Measurements from ENCODE around the gene PCBP3. TPM values are rescaled to one million over a fixed set of nuclear protein-coding genes. Genes with fewer than 3 reads are reported as not detected.
"Not testable (repeated sequence)": the region's sequence is repeated elsewhere in the genome, so short reads cannot be mapped to it uniquely, and the experiment has no call there.

Gene PCBP3
- total RNA-seq, 1 experiment from 2014 or later = not detected

DNA sequence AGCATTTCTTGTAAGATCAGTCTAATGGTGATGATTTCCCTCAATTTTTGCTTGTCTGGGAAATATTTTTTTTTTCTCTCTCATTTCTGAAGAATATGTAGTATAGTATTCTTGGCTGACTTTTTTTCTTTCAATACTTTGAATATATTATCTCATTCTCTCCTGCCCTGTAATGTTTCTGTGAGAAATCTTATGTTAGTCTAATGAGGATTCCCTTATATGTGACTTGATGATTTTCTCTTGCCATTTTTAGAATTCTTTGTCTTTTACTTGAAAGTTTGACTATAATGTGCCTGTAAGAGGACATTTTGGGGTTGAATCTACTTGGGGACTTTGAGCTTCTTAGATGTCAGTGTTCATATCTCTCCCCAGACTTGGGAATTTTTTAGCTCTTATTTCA is 40.0 kb upstream of the PCBP3 start:
- ChIA-PET POLR2A (interaction anchor here (0.6 kb wide), 1 partner anchor 48 kb away, joined by 3 read pairs; no protein-coding TSS in a partner anchor), CTCF (no interaction called here)
- TF ChIP-seq SIN3A (IDR thresholded peaks at IDR 0.05; ENCODE audit: borderline replicate concordance, insufficient read depth, low read depth, low read length) = no peak
- TF ChIP-seq, protein P1, sequence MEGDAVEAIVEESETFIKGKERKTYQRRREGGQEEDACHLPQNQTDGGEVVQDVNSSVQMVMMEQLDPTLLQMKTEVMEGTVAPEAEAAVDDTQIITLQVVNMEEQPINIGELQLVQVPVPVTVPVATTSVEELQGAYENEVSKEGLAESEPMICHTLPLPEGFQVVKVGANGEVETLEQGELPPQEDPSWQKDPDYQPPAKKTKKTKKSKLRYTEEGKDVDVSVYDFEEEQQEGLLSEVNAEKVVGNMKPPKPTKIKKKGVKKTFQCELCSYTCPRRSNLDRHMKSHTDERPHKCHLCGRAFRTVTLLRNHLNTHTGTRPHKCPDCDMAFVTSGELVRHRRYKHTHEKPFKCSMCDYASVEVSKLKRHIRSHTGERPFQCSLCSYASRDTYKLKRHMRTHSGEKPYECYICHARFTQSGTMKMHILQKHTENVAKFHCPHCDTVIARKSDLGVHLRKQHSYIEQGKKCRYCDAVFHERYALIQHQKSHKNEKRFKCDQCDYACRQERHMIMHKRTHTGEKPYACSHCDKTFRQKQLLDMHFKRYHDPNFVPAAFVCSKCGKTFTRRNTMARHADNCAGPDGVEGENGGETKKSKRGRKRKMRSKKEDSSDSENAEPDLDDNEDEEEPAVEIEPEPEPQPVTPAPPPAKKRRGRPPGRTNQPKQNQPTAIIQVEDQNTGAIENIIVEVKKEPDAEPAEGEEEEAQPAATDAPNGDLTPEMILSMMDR (IDR thresholded peaks at IDR 0.05) = no peak
- TF ChIP-seq, protein P2, sequence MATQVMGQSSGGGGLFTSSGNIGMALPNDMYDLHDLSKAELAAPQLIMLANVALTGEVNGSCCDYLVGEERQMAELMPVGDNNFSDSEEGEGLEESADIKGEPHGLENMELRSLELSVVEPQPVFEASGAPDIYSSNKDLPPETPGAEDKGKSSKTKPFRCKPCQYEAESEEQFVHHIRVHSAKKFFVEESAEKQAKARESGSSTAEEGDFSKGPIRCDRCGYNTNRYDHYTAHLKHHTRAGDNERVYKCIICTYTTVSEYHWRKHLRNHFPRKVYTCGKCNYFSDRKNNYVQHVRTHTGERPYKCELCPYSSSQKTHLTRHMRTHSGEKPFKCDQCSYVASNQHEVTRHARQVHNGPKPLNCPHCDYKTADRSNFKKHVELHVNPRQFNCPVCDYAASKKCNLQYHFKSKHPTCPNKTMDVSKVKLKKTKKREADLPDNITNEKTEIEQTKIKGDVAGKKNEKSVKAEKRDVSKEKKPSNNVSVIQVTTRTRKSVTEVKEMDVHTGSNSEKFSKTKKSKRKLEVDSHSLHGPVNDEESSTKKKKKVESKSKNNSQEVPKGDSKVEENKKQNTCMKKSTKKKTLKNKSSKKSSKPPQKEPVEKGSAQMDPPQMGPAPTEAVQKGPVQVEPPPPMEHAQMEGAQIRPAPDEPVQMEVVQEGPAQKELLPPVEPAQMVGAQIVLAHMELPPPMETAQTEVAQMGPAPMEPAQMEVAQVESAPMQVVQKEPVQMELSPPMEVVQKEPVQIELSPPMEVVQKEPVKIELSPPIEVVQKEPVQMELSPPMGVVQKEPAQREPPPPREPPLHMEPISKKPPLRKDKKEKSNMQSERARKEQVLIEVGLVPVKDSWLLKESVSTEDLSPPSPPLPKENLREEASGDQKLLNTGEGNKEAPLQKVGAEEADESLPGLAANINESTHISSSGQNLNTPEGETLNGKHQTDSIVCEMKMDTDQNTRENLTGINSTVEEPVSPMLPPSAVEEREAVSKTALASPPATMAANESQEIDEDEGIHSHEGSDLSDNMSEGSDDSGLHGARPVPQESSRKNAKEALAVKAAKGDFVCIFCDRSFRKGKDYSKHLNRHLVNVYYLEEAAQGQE (IDR thresholded peaks at IDR 0.05; ENCODE audit: insufficient read depth in 1 of 2, low read depth in 2 of 2, low read length in 1 of 2) = no peak
- no peak for TF ChIP-seq TCF7L2 (IDR thresholded peaks at IDR 0.05; ENCODE audit: low read depth, low read length)
- TF ChIP-seq POLR2AphosphoS5 (IDR thresholded peaks at IDR 0.05; ENCODE audit: low read depth, low read length) = no peak
- no peaks in the 10 kb centered on the region for H3K4me1 ChIP-seq (ENCODE audit: control insufficient read depth, insufficient read depth, low read length)
- H3K36me3 ChIP-seq (ENCODE audit: control insufficient read depth, insufficient read depth, low read length) = no peaks in the 10 kb centered on the region
- no TSS peak for BruUV-seq (replicated peaks)
- H3K27me3 ChIP-seq (ENCODE audit: control insufficient read depth, insufficient read depth, low read length) = no peaks in the 10 kb centered on the region; the same call in 1 of the 2 replicates
- H3K9me3 ChIP-seq (ENCODE audit: control insufficient read depth, insufficient read depth, low read depth, low read length) = no peaks in the 10 kb centered on the region
- DNase-seq (ENCODE audit: low read depth, low spot score) = no peak
- no peak overlapping the region for H3K27ac ChIP-seq (ENCODE audit: low read length)
- intact Hi-C loops (cut with micrococcal nuclease; ENCODE audit: unreplicated experiment) (no loop called here), in situ Hi-C loops (cut with HindIII; ENCODE audit: low pct_unique_long_range_greater_than_20kb, low sequenced_read_pairs) (no loop called here)
- no peak overlapping the region for H3K4me3 ChIP-seq (ENCODE audit: low read depth in 2 of 2, low read length in 2 of 2)
- no peak for ATAC-seq

DNA sequence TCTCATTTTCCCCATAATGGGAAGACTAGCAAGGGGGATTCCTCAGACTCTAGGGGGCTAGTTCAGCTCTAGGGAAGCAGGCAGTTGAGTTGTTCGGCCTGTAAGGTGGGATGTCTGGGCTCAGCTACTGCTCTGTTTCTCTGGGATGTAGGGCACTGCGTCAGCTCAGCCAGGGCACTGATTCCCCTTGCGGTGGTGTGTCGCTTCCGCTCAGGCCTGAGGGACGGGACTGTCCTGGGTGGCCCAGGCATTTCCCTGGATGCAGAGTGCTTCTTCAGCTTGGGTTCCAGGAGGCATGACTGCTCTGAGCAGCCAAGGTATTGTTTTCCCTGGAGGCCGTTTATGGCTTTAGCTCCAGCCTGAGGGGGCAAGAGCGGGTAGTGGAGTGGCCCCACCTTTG is 38.8 kb upstream of the PCBP3 start:
- POLR2A ChIA-PET; in situ Hi-C loops (cut with HindIII; ENCODE audit: low pct_unique_long_range_greater_than_20kb, low sequenced_read_pairs); ATAC-seq; H3K4me3 ChIP-seq (ENCODE audit: low read depth in 2 of 2, low read length in 2 of 2); H3K27me3 ChIP-seq (ENCODE audit: control insufficient read depth, insufficient read depth, low read length); DNase-seq (ENCODE audit: low read depth, low spot score); BruUV-seq (replicated peaks); intact Hi-C loops (cut with micrococcal nuclease; ENCODE audit: unreplicated experiment); CTCF ChIA-PET; H3K4me1 ChIP-seq (ENCODE audit: control insufficient read depth, insufficient read depth, low read length); H3K36me3 ChIP-seq (ENCODE audit: control insufficient read depth, insufficient read depth, low read length); H3K9me3 ChIP-seq (ENCODE audit: control insufficient read depth, insufficient read depth, low read depth, low read length); H3K27ac ChIP-seq (ENCODE audit: low read length): not testable (repeated sequence)

DNA sequence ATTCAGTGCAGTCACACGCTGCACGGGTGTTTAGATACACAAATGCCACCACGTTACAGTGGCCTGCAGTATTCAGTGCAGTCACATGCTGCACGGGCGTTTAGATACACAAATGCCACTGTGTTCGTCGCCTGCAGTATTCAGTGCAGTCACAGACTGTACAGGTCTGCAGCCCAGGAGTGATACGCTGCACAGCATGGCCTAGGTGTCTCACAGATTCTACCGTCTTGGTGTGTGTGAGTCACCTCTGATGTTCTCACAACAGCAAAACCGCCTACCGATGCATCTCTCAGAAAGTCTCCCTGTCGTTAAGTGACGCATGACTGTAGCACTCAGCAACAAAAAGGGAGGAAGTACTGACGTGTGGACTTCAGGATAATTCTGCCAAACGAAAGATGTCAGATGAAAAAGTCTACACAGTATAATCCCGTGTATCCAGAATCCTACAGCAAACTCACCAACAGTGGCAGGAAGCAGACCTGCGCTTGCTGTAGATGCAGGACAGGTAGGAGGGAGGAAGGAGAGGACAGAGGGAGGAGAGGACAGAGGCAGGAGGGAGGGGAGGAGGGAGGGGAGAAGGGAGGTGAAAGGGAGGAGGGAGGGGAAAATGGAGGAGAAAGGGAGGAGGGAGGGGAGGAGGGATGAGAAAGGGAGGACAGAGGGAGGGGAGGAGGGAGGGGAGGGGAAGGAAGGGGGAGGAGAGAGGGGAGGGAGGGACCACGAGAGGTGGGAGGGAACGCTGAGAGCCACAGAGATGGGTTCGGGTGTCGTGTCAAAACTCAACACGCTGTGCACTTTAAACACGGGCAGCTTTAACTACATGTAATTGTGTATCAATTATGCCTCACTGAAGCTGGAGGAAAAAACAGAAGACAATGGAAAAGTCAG is 36.3 kb upstream of the PCBP3 start:
- TF ChIP-seq SIN3A (IDR thresholded peaks at IDR 0.05; ENCODE audit: borderline replicate concordance, insufficient read depth, low read depth, low read length) (no peak), TCF7L2 (IDR thresholded peaks at IDR 0.05; ENCODE audit: low read depth, low read length) (no peak), POLR2AphosphoS5 (IDR thresholded peaks at IDR 0.05; ENCODE audit: low read depth, low read length) (no peak)
- TF ChIP-seq, protein P1 (IDR thresholded peaks at IDR 0.05) = no peak
- TF ChIP-seq, protein P2 (IDR thresholded peaks at IDR 0.05; ENCODE audit: insufficient read depth in 1 of 2, low read depth in 2 of 2, low read length in 1 of 2) = no peak
- ChIA-PET CTCF (no interaction called here), POLR2A (no interaction called here)
- in situ Hi-C loops (cut with HindIII; ENCODE audit: low pct_unique_long_range_greater_than_20kb, low sequenced_read_pairs) = no loop called here
- Histone ChIP-seq H3K27me3 (ENCODE audit: control insufficient read depth, insufficient read depth, low read length) (peaks cover 3% of the 10 kb centered on the region; the same call in 1 of the 2 replicates), H3K4me1 (ENCODE audit: control insufficient read depth, insufficient read depth, low read length) (peaks cover 4% of the 10 kb centered on the region; the same call in 1 of the 2 replicates), H3K9me3 (ENCODE audit: control insufficient read depth, insufficient read depth, low read depth, low read length) (no peaks in the 10 kb centered on the region), H3K36me3 (ENCODE audit: control insufficient read depth, insufficient read depth, low read length) (no peaks in the 10 kb centered on the region), H3K27ac (ENCODE audit: low read length) (no peak overlapping the region), H3K4me3 (ENCODE audit: low read depth in 2 of 2, low read length in 2 of 2) (no peak overlapping the region)
- ATAC-seq = peak; percentile 42; the same call in 1 of the 2 replicates
- no peak for DNase-seq (ENCODE audit: low read depth, low spot score)
- intact Hi-C loops (cut with micrococcal nuclease; ENCODE audit: unreplicated experiment) = no loop called here
- BruUV-seq (replicated peaks) = no TSS peak

All from Panc1 (cell line).